Duodenal mucosa (tissue), 2 donors: ENCODE data around the gene CFAP97D1.
A peak's percentile ranks its signal among the peaks of the same experiment; 100 is the strongest.

Experiments used
- H3K27ac ChIP-seq: one replicate; pipeline ENCODE4 v1.7.0; 2013; ENCODE audit warnings: low read depth, low read length
- H3K27me3 ChIP-seq, 2 donors: one replicate each; pipeline ENCODE4 v1.7.0; 2013; ENCODE audit warnings: low read length in 2 of 2, control low read depth in 1 of 2; ENCODE audit not compliant: insufficient read depth in 2 of 2, control insufficient read depth in 1 of 2
- H3K36me3 ChIP-seq, 2 donors: one replicate each; pipeline ENCODE4 v1.7.0; 2013; ENCODE audit warnings: low read length in 2 of 2, control low read depth in 1 of 2; ENCODE audit not compliant: insufficient read depth in 2 of 2, control insufficient read depth in 1 of 2
- H3K4me1 ChIP-seq, 2 donors: one replicate each; pipeline ENCODE4 v1.7.0; 2013; ENCODE audit warnings: low read length in 2 of 2, control low read depth in 1 of 2; ENCODE audit not compliant: insufficient read depth in 2 of 2, control insufficient read depth in 1 of 2
- H3K4me3 ChIP-seq, 2 donors: one replicate each; pipeline ENCODE4 v1.7.0; 2013; ENCODE audit warnings: low read length in 2 of 2, low read depth in 1 of 2
- H3K9ac ChIP-seq, 2 donors: one replicate each; pipeline ENCODE4 v1.7.0; 2013; ENCODE audit warnings: low read length in 2 of 2, low read depth in 1 of 2
- H3K9me3 ChIP-seq, 2 donors: one replicate each; pipeline ENCODE4 v1.7.0; 2013; ENCODE audit warnings: low read length in 2 of 2, control low read depth in 1 of 2; ENCODE audit not compliant: control insufficient read depth in 1 of 2

Gene CFAP97D1

GRCh38 chr17:43774304-43775250 is 5.7 kb upstream of the CFAP97D1 start:
- peaks cover 30 to 55% of the 10 kb centered on the region in 2 donors for H3K36me3 ChIP-seq
- no peak overlapping the region for H3K4me3 ChIP-seq
- H3K9ac ChIP-seq = no peak overlapping the region
- peaks cover 13 to 19% of the 10 kb centered on the region in 2 donors for H3K4me1 ChIP-seq
- H3K27me3 ChIP-seq = no peaks in the 10 kb centered on the region
- H3K9me3 ChIP-seq = no peaks in the 10 kb centered on the region
- H3K27ac ChIP-seq = no peak overlapping the region

- Histone ChIP-seq H3K9me3 (no peaks in the 10 kb centered on the region), H3K36me3 (peaks cover 6 to 21% of the 10 kb centered on the region in 2 donors), H3K4me1 (peaks cover 9 to 18% of the 10 kb centered on the region in 2 donors), H3K27me3 (peaks cover 6 to 13% of the 10 kb centered on the region in 2 donors), H3K4me3 (peak within 1 kb of the TSS; percentile 81 to 82), H3K9ac (peak within 1 kb of the TSS; percentile 87 to 94), H3K27ac (peak within 1 kb of the TSS; percentile 99)
These were observed 1.7 kb upstream of the CFAP97D1 start, which contains the start of gene DUSP3 for GRCh38 chr17:43778337-43779144. Gene DUSP3 (minus strand): TSS chr17:43778977. CDS start chr17:43778924, 53 bp downstream.

- Histone ChIP-seq H3K27ac (no peak overlapping the region), H3K4me1 (peaks cover 9 to 18% of the 10 kb centered on the region in 2 donors), H3K4me3 (peak overlapping the region; percentile 81 to 82), H3K9me3 (no peaks in the 10 kb centered on the region), H3K27me3 (peaks cover 6 to 13% of the 10 kb centered on the region in 2 donors), H3K9ac (peak overlapping the region; percentile 58 to 80), H3K36me3 (peaks cover 1 to 13% of the 10 kb centered on the region in 2 donors)
These were observed 800 bp upstream of the CFAP97D1 start for GRCh38 chr17:43779145-43780125.

- Histone ChIP-seq H3K4me1 (peaks cover 9 to 13% of the 10 kb centered on the region in 2 donors), H3K36me3 (no peaks in the 10 kb centered on the region), H3K9ac (no peak overlapping the region), H3K9me3 (no peaks in the 10 kb centered on the region), H3K27ac (no peak overlapping the region), H3K4me3 (no peak overlapping the region), H3K27me3 (peaks cover 6 to 13% of the 10 kb centered on the region in 2 donors)
These were observed 2.9 kb downstream of the CFAP97D1 start for GRCh38 chr17:43782913-43783680.

GRCh38 chr17:43784068-43784467 is 3.8 kb downstream of the CFAP97D1 start:
- H3K27me3 ChIP-seq = peaks cover 6 to 13% of the 10 kb centered on the region in 2 donors
- peaks cover 8 to 12% of the 10 kb centered on the region in 2 donors for H3K4me1 ChIP-seq
- H3K27ac ChIP-seq = no peak overlapping the region
- H3K9ac ChIP-seq = no peak overlapping the region
- no peaks in the 10 kb centered on the region for H3K36me3 ChIP-seq
- no peak overlapping the region for H3K4me3 ChIP-seq
- no peaks in the 10 kb centered on the region for H3K9me3 ChIP-seq

- Histone ChIP-seq H3K27me3 (peaks cover 6 to 13% of the 10 kb centered on the region in 2 donors), H3K36me3 (no peaks in the 10 kb centered on the region)
These were observed 4.4 kb downstream of the CFAP97D1 start for GRCh38 chr17:43784628-43785101.

GRCh38 chr17:43787728-43788127 is 7.5 kb downstream of the CFAP97D1 start:
- H3K9ac ChIP-seq = no peak overlapping the region
- peaks cover 2 to 6% of the 10 kb centered on the region in 2 donors for H3K27me3 ChIP-seq
- H3K9me3 ChIP-seq = no peaks in the 10 kb centered on the region
- H3K4me3 ChIP-seq = no peak overlapping the region
- no peaks in the 10 kb centered on the region for H3K36me3 ChIP-seq
- H3K27ac ChIP-seq = no peak overlapping the region
- peaks cover 0 to 4% of the 10 kb centered on the region in 2 donors for H3K4me1 ChIP-seq

More at GRCh38 chr17:43784628-43785101, 4.4 kb downstream of the CFAP97D1 start:
- Histone ChIP-seq H3K9me3 (no peaks in the 10 kb centered on the region), H3K27ac (no peak overlapping the region), H3K4me1 (peaks cover 2 to 7% of the 10 kb centered on the region in 2 donors), H3K9ac (no peak overlapping the region), H3K4me3 (no peak overlapping the region)

- H3K9me3 ChIP-seq = no peaks in the 10 kb centered on the region
- no peak overlapping the region for H3K9ac ChIP-seq
- H3K4me1 ChIP-seq = peaks cover 0 to 4% of the 10 kb centered on the region in 2 donors
- H3K36me3 ChIP-seq = no peaks in the 10 kb centered on the region
- no peaks in the 10 kb centered on the region for H3K27me3 ChIP-seq
- H3K4me3 ChIP-seq = no peak overlapping the region
- H3K27ac ChIP-seq = no peak overlapping the region
These were observed 8.3 kb downstream of the CFAP97D1 start for GRCh38 chr17:43788540-43788939.
